Thyroid gland (tissue), 4 donors: Measurements from ENCODE around the gene IGF2BP3.

ENCODE experiments used
- POLR2A ChIP-seq, 2 donors: fragments of 450-650 bp; IDR thresholded peaks; one replicate each; pipeline ENCODE4 v1.6.1; 2017; ENCODE audit warnings: antibody characterized with exemption in 2 of 2, mild to moderate bottlenecking in 2 of 2, moderate library complexity in 1 of 2
- TF ChIP-seq, protein P1 (sequence below), 6 experiments: fragments of 200-600 bp in 3 of 6; fragments of 450-650 bp in 3 of 6; sonication (generic) in 3 of 6; IDR thresholded peaks; one replicate each; pipeline ENCODE4 v1.5.1; 2016 to 2019; ENCODE audit warnings: antibody characterized with exemption in 6 of 6, mild to moderate bottlenecking in 2 of 6, inconsistent platforms in 1 of 6, moderate library complexity in 1 of 6

DNA sequence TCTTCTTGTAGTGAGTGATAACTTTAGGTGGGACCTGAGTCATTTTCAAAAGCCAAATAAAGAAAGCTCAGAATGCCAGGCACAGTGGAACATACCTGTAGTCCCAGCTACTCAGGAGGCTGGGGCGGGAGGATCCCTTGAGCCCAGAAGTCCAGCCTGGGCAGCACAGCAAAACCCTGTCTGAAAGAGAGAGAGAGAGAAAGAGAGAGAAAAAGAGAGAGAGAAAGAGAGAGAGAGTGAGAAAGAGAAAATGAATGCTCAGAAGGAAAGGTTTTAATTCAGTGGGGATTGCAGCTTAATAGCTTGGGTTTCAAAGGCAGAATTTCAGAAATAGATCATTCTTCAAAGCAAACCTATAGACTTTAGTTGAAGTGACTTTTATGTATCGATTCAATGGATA lies 198.0 kb downstream of the IGF2BP3 start:
- TF ChIP-seq, protein P1, sequence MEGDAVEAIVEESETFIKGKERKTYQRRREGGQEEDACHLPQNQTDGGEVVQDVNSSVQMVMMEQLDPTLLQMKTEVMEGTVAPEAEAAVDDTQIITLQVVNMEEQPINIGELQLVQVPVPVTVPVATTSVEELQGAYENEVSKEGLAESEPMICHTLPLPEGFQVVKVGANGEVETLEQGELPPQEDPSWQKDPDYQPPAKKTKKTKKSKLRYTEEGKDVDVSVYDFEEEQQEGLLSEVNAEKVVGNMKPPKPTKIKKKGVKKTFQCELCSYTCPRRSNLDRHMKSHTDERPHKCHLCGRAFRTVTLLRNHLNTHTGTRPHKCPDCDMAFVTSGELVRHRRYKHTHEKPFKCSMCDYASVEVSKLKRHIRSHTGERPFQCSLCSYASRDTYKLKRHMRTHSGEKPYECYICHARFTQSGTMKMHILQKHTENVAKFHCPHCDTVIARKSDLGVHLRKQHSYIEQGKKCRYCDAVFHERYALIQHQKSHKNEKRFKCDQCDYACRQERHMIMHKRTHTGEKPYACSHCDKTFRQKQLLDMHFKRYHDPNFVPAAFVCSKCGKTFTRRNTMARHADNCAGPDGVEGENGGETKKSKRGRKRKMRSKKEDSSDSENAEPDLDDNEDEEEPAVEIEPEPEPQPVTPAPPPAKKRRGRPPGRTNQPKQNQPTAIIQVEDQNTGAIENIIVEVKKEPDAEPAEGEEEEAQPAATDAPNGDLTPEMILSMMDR (IDR thresholded peaks at IDR 0.05), result no peak
- TF ChIP-seq POLR2A (IDR thresholded peaks at IDR 0.05), result no peak
